ENCODE measurements around the gene SNHG17. TPM values are rescaled to one million over a fixed set of nuclear protein-coding genes. Genes with fewer than 3 reads are reported as not detected.

Gene SNHG17
- total RNA-seq, 1 experiment from 2014 or later = 41.5 TPM

GRCh38 chr20:38428800-38429199 lies 6.3 kb downstream of the SNHG17 start:
- intact Hi-C loops (cut with micrococcal nuclease; ENCODE audit: unreplicated experiment) = no loop called here
- no peak overlapping the region for H3K4me2 ChIP-seq
- peaks cover 95% of the 10 kb centered on the region for H3K36me3 ChIP-seq (ENCODE audit: low read depth)

GRCh38 chr20:38427655-38428023 lies 7.5 kb downstream of the SNHG17 start:
- intact Hi-C loops (cut with micrococcal nuclease; ENCODE audit: unreplicated experiment) = no loop called here
- no peaks in the 10 kb centered on the region for H3K9me3 ChIP-seq (ENCODE audit: insufficient read depth, low read depth)
- BruUV-seq (replicated peaks) = no TSS peak
- H2AFZ ChIP-seq = no peak overlapping the region
- H3K4me1 ChIP-seq (replicated peaks; ENCODE audit: insufficient read depth) = peaks cover 19% of the 10 kb centered on the region
- no peaks in the 10 kb centered on the region for H3K27me3 ChIP-seq (ENCODE audit: insufficient read depth, low read depth)
- no peak for DNase-seq
- H4K20me1 ChIP-seq (ENCODE audit: insufficient read depth) = peaks cover 100% of the 10 kb centered on the region
- H3K36me3 ChIP-seq (ENCODE audit: low read depth) = peaks cover 95% of the 10 kb centered on the region
- TF ChIP-seq EZH2 (IDR thresholded peaks at IDR 0.05; ENCODE audit: low read depth) (no peak), CTCF (conservative IDR thresholded peaks at IDR 0.05) (no peak)
- H3K27ac ChIP-seq = no peak overlapping the region
- H3K4me2 ChIP-seq = no peak overlapping the region
- H3K9me2 ChIP-seq (ENCODE audit: insufficient read depth) = no peaks in the 10 kb centered on the region
- ChIA-PET POLR2A (ENCODE audit: unreplicated experiment) (no interaction called here), CTCF (no interaction called here)
- H3F3A ChIP-seq (ENCODE audit: insufficient read depth, low read depth) = peaks cover 76% of the 10 kb centered on the region
- peaks cover 92% of the 10 kb centered on the region for H3K79me2 ChIP-seq (ENCODE audit: low read depth)
- no peak overlapping the region for H3K4me3 ChIP-seq

More at GRCh38 chr20:38428800-38429199, 6.3 kb downstream of the SNHG17 start:
- POLR2A ChIA-PET (ENCODE audit: unreplicated experiment) = no interaction called here
- no peak for DNase-seq
- CTCF ChIA-PET = no interaction called here
- BruUV-seq (replicated peaks) = no TSS peak
- no peak for TF ChIP-seq CTCF (conservative IDR thresholded peaks at IDR 0.05)
- no peak for TF ChIP-seq EZH2 (IDR thresholded peaks at IDR 0.05; ENCODE audit: low read depth)
- H4K20me1 ChIP-seq (ENCODE audit: insufficient read depth) = peaks cover 100% of the 10 kb centered on the region
- no peak overlapping the region for H3K27ac ChIP-seq
- H3K27me3 ChIP-seq (ENCODE audit: insufficient read depth, low read depth) = no peaks in the 10 kb centered on the region
- no peaks in the 10 kb centered on the region for H3K9me2 ChIP-seq (ENCODE audit: insufficient read depth)
- H2AFZ ChIP-seq = no peak overlapping the region
- H3K9me3 ChIP-seq (ENCODE audit: insufficient read depth, low read depth) = no peaks in the 10 kb centered on the region
- peaks cover 30% of the 10 kb centered on the region for H3K4me1 ChIP-seq (replicated peaks; ENCODE audit: insufficient read depth)
- no peak overlapping the region for H3K4me3 ChIP-seq
- H3K79me2 ChIP-seq (ENCODE audit: low read depth) = peaks cover 99% of the 10 kb centered on the region
- peaks cover 68% of the 10 kb centered on the region for H3F3A ChIP-seq (ENCODE audit: insufficient read depth, low read depth)

- ChIA-PET CTCF (interaction anchor here (0.7 kb wide), 1 partner anchor 54 kb away, joined by 8 read pairs; no protein-coding TSS in a partner anchor), POLR2A (ENCODE audit: unreplicated experiment) (no interaction called here)
- Histone ChIP-seq H3K9me2 (ENCODE audit: insufficient read depth) (no peaks in the 10 kb centered on the region), H3K79me2 (ENCODE audit: low read depth) (peaks cover 85% of the 10 kb centered on the region), H3F3A (ENCODE audit: insufficient read depth, low read depth) (peaks cover 89% of the 10 kb centered on the region), H3K27me3 (ENCODE audit: insufficient read depth, low read depth) (no peaks in the 10 kb centered on the region), H3K4me2 (no peak overlapping the region), H3K36me3 (ENCODE audit: low read depth) (peaks cover 93% of the 10 kb centered on the region), H4K20me1 (ENCODE audit: insufficient read depth) (peaks cover 100% of the 10 kb centered on the region), H3K4me3 (no peak overlapping the region), H3K27ac (no peak overlapping the region), H2AFZ (no peak overlapping the region), H3K9me3 (ENCODE audit: insufficient read depth, low read depth) (no peaks in the 10 kb centered on the region), H3K4me1 (replicated peaks; ENCODE audit: insufficient read depth) (0 out of 2 replicates have a peak, but pooled peaks cover 5% of the 10 kb centered on the region)
- BruUV-seq (replicated peaks) = no TSS peak
- DNase-seq = no peak
- intact Hi-C loops (cut with micrococcal nuclease; ENCODE audit: unreplicated experiment) = no loop called here
- TF ChIP-seq CTCF (conservative IDR thresholded peaks at IDR 0.05) (no peak), EZH2 (IDR thresholded peaks at IDR 0.05; ENCODE audit: low read depth) (no peak)
These were observed 8.9 kb downstream of the SNHG17 start for GRCh38 chr20:38426006-38426897.

Data from PC-9 (cell line).